Adrenal gland (tissue), 5 donors: ENCODE measurements around the gene PTGES2.
A peak's percentile ranks its signal among the peaks of the same experiment; 100 is the strongest.

Experiments used
- POLR2A ChIP-seq, 2 donors: fragments of 450-650 bp; IDR thresholded peaks; one replicate each; pipeline ENCODE4 v1.6.1; 2017; ENCODE audit warnings: antibody characterized with exemption in 2 of 2, mild to moderate bottlenecking in 2 of 2, moderate library complexity in 1 of 2
- TF ChIP-seq, protein P1 (sequence below), 6 experiments: fragments of 450-650 bp in 4 of 6; fragments of 200-600 bp in 2 of 6; sonication (generic) in 1 of 6; IDR thresholded peaks; 1 replicate in 5 of 6; 2 replicates in 1 of 6; pipeline versions ENCODE4 v1.5.1 to v1.8.0; 2016 to 2021; ENCODE audit warnings: antibody characterized with exemption in 6 of 6, mild to moderate bottlenecking in 2 of 6, moderate library complexity in 1 of 6
- donor health status: DM: no; HTN: no; CAD: no.

GRCh38 chr9:128072144-128073021, 55.1 kb downstream of the PTGES2 start:
- TF ChIP-seq POLR2A (IDR thresholded peaks at IDR 0.05): peak in 1 of 2 donors; percentile 49
- TF ChIP-seq, protein P1, sequence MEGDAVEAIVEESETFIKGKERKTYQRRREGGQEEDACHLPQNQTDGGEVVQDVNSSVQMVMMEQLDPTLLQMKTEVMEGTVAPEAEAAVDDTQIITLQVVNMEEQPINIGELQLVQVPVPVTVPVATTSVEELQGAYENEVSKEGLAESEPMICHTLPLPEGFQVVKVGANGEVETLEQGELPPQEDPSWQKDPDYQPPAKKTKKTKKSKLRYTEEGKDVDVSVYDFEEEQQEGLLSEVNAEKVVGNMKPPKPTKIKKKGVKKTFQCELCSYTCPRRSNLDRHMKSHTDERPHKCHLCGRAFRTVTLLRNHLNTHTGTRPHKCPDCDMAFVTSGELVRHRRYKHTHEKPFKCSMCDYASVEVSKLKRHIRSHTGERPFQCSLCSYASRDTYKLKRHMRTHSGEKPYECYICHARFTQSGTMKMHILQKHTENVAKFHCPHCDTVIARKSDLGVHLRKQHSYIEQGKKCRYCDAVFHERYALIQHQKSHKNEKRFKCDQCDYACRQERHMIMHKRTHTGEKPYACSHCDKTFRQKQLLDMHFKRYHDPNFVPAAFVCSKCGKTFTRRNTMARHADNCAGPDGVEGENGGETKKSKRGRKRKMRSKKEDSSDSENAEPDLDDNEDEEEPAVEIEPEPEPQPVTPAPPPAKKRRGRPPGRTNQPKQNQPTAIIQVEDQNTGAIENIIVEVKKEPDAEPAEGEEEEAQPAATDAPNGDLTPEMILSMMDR (IDR thresholded peaks at IDR 0.05): no peak
